ENCODE data around the gene RNLS.

The RNLS gene

DNA sequence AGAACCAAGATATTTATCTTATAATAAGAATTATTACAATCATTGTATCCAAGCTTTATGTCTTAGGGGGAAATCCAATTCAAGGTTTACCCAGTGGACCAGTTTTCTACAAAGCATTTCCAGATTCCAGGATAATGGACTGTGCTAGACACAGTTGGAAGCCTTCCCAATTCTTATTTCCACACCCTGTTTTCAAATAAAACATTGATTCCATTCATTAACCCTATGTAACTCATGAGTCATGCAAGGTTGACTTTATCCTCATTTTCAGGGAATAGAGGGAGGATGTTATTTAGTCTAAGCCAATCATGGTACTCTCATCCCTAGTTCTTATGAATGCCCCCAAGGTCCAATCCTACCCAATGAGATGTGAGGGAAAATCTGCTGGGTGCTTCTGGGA is 145.7 kb downstream of the RNLS start:
- DNase-seq (ENCODE audit: extremely low read depth in 1 of 2, low read depth in 1 of 2) = no peak

DNA sequence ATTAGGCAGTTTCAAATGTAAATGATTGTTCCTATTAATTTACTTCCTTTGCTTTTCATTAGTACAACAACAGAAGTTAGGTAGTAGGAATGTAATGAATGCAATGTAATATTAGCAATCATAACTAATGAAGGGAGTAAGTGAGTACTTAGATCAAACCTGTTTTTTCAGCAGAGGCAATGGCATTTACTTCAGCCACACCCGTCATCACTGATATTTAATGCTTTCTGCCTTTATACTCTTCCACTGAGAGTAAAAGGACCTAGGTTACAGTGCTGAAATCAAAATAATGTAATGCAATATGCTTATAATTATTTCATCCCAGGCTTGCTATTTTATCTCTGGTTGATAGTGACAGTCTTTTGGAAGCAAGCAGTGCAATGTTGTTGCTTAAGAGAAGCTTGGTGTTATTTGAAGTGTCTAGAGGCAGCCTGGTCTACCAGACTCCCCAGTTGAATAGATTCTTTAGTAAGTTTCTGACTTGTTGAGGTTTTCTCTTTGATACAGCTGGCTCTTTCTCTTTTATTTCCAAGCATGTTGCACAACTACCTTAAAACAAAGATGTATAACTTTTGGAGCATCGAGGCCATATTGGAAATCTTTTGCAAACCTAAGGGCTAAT is 149.4 kb downstream of the RNLS start:
- DNase-seq (ENCODE audit: extremely low read depth in 1 of 2, low read depth in 1 of 2) = no peak

- no peak for DNase-seq (ENCODE audit: extremely low read depth in 1 of 2, low read depth in 1 of 2)
Measured at GRCh38 chr10:88431103-88431502, 152.0 kb downstream of the RNLS start.

- no peak for DNase-seq (ENCODE audit: extremely low read depth in 1 of 2, low read depth in 1 of 2)
Measured at GRCh38 chr10:88428976-88429375, 154.1 kb downstream of the RNLS start.

- DNase-seq (ENCODE audit: extremely low read depth in 1 of 2, low read depth in 1 of 2) = no peak
Measured at GRCh38 chr10:88428442-88428841, 154.7 kb downstream of the RNLS start.

GRCh38 chr10:88427024-88427423 is 156.1 kb downstream of the RNLS start:
- DNase-seq (ENCODE audit: extremely low read depth in 1 of 2, low read depth in 1 of 2) = no peak

GRCh38 chr10:88424881-88425280 is 158.2 kb downstream of the RNLS start:
- no peak for DNase-seq (ENCODE audit: extremely low read depth in 1 of 2, low read depth in 1 of 2)

DNA sequence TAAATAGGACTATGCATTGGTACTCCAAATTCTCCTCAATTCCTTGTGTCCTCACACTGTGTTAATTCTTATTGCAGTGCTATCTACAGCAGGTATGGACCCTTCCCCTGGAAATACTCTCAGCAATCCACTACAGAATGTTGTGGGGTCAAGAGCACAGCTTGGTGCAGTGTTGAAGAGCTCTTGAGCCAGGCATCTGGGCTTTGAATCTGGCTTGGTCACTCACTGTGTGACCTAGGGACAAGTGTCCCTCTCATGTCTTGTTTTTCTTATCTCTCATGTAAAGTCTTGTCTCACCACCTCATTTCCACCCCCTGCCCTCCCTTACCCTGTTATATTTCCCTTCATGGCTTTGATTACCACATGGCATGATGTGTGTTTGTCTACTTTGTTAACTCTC is 159.4 kb downstream of the RNLS start:
- DNase-seq (ENCODE audit: extremely low read depth in 1 of 2, low read depth in 1 of 2) = no peak

GRCh38 chr10:88421590-88421989 is 161.5 kb downstream of the RNLS start:
- no peak for DNase-seq (ENCODE audit: extremely low read depth in 1 of 2, low read depth in 1 of 2)

DNA sequence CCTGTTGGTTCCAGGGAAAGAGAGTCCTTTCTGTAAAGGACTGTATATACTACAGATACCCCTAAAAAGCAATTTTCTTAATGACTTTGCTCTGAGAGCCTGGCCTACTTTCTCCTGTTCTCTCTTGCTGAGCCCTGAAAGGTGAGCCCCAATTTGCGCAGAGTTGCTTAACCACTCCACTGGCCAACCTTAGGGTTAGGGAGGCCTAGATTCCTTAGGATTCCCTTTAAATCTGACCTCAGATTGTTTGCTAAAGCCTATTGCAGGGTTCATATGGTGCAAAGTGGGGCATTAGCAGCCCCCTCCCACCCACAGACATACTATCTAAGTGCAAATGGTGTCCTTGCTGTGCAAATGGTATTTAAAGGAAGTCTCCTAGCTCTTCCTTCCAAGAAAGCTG is 164.2 kb downstream of the RNLS start:
- DNase-seq (ENCODE audit: extremely low read depth in 1 of 2, low read depth in 1 of 2) = no peak

DNA sequence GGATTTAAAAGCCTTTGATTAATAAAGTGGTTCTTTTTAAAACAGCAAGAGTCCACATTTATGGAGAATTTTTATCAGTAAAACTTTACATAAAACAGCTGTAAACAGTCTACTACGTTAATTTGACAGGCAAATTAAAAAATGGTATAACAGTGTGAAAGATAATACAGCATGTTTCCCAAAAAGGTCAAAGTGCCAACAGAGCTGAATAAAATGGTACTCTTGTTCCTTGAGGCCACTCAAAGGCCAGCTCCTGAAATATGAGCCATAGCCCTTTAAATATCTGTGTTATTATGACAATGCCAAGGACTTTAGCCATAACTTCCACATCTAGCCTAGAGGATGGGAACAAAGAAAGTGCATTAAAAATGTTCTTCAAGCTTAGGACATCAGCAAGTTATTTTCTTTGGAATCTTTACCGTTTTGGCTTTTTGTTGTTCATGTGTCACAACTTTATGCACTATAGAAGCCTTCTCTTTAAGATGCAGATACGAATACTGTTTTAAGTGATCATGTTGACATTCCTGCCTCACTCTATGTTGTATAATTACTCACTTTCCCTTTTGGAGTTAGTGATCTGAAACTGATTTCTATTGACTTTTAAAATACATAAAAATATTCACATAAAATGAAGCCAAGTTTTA is 165.6 kb downstream of the RNLS start:
- DNase-seq (ENCODE audit: extremely low read depth in 1 of 2, low read depth in 1 of 2) = no peak

DNA sequence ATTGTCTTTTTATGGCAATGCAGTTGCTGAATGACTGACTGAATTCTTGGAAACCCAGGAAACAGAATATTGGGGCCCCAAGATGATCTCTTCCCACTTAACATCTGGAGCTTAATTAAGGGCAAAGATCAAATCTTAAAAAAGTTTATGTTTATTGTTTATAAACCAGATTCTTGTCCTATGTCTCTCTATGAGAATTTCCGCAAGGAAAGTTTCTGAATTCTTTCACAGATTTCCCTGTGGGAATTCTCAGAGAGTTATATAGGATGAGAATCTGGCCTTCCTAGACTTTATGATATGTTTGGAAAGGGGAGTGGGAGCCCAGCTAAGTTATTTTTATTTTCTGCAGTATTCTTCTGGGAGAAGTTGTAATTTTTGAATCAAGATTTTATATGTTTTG is 166.3 kb downstream of the RNLS start:
- no peak for DNase-seq (ENCODE audit: extremely low read depth in 1 of 2, low read depth in 1 of 2)

DNA sequence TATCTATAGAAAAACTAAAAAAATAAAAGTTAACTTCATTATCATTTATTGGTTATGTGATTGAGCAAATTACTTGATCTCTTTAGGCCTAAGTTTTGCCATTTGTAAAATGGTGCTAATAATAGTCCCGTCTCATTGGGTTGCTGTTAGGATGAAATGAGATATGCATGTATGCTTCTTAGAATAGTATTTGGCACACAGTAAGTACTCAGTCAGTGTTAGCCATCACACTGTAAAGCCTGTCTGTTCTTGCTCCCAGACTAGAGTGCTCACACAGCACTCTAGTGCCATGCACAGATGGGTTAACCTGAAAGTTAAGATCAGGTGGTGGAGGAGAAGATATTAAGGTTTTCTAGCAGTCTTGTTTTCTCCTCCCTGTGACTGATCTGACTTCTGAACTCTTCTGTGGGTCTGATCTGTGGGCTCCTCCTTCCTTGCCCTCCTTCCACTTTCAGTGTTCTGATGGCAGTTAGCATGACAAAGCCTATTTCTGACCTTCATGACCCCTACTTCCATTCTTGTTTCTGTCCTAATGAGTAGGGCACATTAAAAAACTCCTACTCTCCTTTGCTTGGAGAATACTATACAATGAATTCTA is 167.5 kb downstream of the RNLS start:
- DNase-seq (ENCODE audit: extremely low read depth in 1 of 2, low read depth in 1 of 2) = no peak

GRCh38 chr10:88413412-88413811 is 169.7 kb downstream of the RNLS start:
- DNase-seq (ENCODE audit: extremely low read depth in 1 of 2, low read depth in 1 of 2) = no peak

GRCh38 chr10:88411772-88412349 is 171.3 kb downstream of the RNLS start:
- no peak for DNase-seq (ENCODE audit: extremely low read depth in 1 of 2, low read depth in 1 of 2)

DNA sequence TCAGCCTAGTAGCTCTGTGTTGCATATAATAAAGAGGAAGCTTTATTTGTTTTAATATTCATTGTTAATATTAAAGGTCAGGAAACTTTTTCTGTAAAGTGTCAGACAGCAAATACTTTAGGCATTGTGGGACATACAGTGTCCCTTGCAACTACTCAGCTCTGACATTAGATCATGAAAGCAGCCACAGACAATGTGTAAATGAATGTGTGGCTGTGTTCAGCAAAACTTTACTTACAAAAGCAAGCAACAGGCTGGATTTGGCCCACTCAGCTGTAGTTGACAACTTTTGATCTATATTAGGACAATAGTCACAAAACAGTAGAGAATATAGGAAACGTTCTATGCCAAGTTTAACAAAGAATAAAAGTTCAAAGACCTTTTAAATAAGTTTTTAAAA is 173.3 kb downstream of the RNLS start:
- DNase-seq (ENCODE audit: extremely low read depth in 1 of 2, low read depth in 1 of 2) = no peak

DNA sequence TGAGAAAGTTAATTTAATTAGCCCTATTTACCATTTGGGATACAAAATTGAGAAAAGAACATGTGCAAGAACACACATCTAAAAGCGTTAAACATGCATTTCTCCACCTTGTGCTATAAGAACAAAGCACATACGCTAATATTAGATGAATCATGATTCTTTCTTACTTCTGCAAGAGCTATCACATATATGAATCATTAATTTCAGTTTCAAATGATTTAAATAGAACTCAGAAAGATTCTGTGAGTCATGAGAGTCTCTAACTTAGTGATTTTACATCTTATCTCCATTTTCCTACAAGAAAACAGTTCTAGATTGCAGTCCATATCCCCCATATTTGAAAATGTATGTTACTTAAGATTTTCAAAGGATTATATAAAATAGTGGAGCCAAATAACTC is 173.9 kb downstream of the RNLS start:
- DNase-seq (ENCODE audit: extremely low read depth in 1 of 2, low read depth in 1 of 2) = no peak

DNA sequence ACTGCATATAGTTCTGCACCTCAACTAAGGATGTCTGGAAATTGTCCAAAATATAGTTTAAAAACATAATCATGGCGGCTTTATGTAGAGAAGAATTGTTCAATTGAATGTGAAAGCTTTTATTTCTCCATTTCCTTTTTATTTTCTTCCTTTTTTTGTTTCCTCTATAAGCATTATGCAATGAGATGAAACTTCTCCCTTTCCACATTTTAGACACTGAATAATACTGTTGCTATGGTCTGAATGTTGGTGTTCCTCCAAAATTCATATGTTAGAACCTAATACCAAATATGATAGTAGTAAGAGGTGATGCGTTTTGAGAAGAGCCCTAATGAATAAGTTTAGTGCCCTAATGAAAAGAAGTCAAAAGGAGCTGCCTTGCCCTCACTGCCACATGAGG is 175.0 kb downstream of the RNLS start:
- no peak for DNase-seq (ENCODE audit: extremely low read depth in 1 of 2, low read depth in 1 of 2)

GRCh38 chr10:88404133-88404532 is 179.0 kb downstream of the RNLS start:
- no peak for DNase-seq (ENCODE audit: extremely low read depth in 1 of 2, low read depth in 1 of 2)

DNA sequence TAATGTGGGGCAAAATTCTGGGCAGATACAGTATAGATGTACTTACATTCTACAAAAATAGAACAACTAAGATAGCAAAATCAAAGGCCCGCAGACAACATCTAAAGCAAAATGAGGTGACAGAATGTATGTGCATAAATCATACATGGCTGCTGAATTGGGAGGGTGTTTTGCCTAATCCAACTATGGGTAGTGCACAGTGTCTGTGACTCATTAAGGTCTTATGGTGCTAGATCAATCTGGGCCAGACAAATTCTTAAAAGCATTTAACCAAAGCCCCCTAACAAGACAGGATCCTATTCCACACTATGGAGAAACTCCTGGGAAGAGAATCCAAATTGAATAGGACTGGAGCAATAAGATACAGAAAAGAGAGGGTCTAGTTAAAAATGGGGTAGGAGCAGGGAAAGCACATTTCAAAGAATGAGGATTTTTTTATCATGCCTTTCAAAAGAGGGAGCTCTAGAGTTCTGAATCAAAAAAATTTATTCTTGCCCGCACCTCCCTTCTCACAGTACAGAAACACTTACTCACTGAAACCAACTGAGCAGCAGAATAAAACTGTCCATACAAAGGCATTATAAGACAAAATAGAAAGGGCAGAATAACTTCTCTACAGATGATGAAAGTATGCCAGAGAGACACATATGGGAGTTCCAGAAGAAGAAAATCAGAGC is 181.3 kb downstream of the RNLS start:
- DNase-seq (ENCODE audit: extremely low read depth in 1 of 2, low read depth in 1 of 2) = no peak

- no peak for DNase-seq (ENCODE audit: extremely low read depth in 1 of 2, low read depth in 1 of 2)
Measured at GRCh38 chr10:88399240-88399639, 183.9 kb downstream of the RNLS start.

GRCh38 chr10:88395677-88396076 is 187.4 kb downstream of the RNLS start:
- DNase-seq (ENCODE audit: extremely low read depth in 1 of 2, low read depth in 1 of 2) = no peak

Data from activated CD8-positive, alpha-beta memory T cell treated with anti-CD3 and anti-CD28 coated beads for 1 hour (primary cell).